ENCODE measurements around the gene HNRNPCL1.
"Not testable (repeated sequence)": the region's sequence is repeated elsewhere in the genome, so short reads cannot be mapped to it uniquely, and the experiment has no call there.

GRCh38 chr1:12819061-12819460 lies 29.5 kb downstream of the HNRNPCL1 start:
- TF ChIP-seq, protein P1, sequence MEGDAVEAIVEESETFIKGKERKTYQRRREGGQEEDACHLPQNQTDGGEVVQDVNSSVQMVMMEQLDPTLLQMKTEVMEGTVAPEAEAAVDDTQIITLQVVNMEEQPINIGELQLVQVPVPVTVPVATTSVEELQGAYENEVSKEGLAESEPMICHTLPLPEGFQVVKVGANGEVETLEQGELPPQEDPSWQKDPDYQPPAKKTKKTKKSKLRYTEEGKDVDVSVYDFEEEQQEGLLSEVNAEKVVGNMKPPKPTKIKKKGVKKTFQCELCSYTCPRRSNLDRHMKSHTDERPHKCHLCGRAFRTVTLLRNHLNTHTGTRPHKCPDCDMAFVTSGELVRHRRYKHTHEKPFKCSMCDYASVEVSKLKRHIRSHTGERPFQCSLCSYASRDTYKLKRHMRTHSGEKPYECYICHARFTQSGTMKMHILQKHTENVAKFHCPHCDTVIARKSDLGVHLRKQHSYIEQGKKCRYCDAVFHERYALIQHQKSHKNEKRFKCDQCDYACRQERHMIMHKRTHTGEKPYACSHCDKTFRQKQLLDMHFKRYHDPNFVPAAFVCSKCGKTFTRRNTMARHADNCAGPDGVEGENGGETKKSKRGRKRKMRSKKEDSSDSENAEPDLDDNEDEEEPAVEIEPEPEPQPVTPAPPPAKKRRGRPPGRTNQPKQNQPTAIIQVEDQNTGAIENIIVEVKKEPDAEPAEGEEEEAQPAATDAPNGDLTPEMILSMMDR (IDR thresholded peaks at IDR 0.05): not testable (repeated sequence)
- TF ChIP-seq POLR2A (IDR thresholded peaks at IDR 0.05): not testable (repeated sequence)

All from Peyer's patch (tissue), 4 donors.